Measurements from ENCODE around the gene C15orf61.

GRCh38 chr15:67560320-67560719, 39.4 kb downstream of the C15orf61 start:
- no peak for TF ChIP-seq CTCF (IDR thresholded peaks at IDR 0.05 in 8 of 11, conservative IDR thresholded peaks at IDR 0.05 in 3 of 11)
- no peak for TF ChIP-seq POLR2AphosphoS5 (IDR thresholded peaks at IDR 0.05)

Data from spleen (tissue), 7 donors.